22Rv1 (cell line): Measurements from ENCODE around the gene APBA2.

ENCODE experiments used
- H3K27ac ChIP-seq: fragments of 450-650 bp; 2 replicates; pipeline ENCODE4 v1.5.1; 2017
- CTCF ChIP-seq: fragments of 450-650 bp; IDR thresholded peaks from 2 replicates; pipeline ENCODE4 v1.5.1; 2017; ENCODE audit warnings: mild to moderate bottlenecking
- ZFX ChIP-seq: fragments of 450-650 bp; IDR thresholded peaks from 2 replicates; pipeline ENCODE4 v1.6.1; 2017; ENCODE audit warnings: antibody characterized with exemption, borderline replicate concordance

The APBA2 gene

GRCh38 chr15:28897861-28898585 is 12.2 kb downstream of the APBA2 start:
- TF ChIP-seq ZFX, result no peak
- no peak for TF ChIP-seq CTCF

GRCh38 chr15:28899061-28899738 is 13.4 kb downstream of the APBA2 start:
- TF ChIP-seq CTCF, result no peak
- no peak for TF ChIP-seq ZFX
- no peak overlapping the region for H3K27ac ChIP-seq

More at GRCh38 chr15:28897861-28898585, 12.2 kb downstream of the APBA2 start:
- no peak overlapping the region for H3K27ac ChIP-seq

- no peak overlapping the region for H3K27ac ChIP-seq
- TF ChIP-seq CTCF (no peak), ZFX (no peak)
Measured at GRCh38 chr15:28900041-28900891, 14.5 kb downstream of the APBA2 start.

DNA sequence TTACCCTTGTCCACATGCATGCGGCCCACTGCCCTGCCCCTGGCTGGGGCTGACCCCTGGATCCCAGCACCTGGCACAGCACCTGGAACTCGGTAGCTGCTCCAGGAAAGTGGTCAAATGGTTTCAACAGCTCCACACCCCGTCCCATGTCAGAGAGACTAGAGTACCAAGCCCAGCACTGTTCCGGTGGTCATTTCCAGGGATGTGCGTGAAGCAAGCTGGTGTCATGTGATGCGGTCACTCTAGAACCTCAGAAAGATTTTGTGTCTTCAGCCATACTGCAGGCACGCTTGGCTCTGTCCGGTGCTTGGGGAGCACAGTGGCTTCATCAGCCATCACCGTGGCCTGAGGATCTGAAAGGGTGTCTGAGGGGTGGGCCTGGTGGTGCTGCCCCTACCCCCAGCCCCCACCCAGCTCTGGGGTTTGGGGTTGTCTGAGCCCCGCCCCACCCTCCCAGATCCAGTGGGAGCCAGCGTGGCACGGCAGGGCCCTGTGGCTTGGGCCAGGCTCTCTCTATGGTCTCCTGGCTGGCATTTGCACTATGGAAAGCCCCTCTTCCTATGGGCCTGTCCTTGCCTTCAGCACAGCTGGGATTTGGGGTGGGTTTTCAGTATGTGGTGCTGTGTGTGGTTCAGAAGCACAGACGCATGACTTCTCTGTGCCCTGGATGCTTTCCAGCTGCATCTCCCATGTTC is 15.3 kb downstream of the APBA2 start:
- no peak overlapping the region for H3K27ac ChIP-seq
- TF ChIP-seq ZFX, result no peak
- no peak for TF ChIP-seq CTCF

DNA sequence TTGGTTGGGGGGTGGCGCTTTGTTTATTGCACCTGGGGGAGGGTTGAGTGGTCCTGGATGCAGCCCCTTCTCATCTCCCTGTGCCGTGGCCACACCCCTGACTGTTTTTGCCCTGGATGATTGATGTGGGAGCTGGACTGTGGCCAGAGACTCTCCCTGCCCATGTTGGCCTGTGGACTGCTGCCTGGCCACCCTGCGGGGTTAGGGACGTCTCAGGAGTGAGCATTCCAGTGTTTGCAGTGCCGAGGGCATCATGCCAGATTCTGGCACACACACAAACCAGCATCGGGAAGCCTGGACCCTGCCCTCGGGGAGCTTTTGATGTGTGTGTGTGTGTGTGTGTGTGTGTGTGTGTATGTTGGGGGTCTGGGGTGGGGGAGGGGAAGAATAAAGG is 15.8 kb downstream of the APBA2 start:
- no peak for TF ChIP-seq ZFX
- no peak for TF ChIP-seq CTCF
- no peak overlapping the region for H3K27ac ChIP-seq

DNA sequence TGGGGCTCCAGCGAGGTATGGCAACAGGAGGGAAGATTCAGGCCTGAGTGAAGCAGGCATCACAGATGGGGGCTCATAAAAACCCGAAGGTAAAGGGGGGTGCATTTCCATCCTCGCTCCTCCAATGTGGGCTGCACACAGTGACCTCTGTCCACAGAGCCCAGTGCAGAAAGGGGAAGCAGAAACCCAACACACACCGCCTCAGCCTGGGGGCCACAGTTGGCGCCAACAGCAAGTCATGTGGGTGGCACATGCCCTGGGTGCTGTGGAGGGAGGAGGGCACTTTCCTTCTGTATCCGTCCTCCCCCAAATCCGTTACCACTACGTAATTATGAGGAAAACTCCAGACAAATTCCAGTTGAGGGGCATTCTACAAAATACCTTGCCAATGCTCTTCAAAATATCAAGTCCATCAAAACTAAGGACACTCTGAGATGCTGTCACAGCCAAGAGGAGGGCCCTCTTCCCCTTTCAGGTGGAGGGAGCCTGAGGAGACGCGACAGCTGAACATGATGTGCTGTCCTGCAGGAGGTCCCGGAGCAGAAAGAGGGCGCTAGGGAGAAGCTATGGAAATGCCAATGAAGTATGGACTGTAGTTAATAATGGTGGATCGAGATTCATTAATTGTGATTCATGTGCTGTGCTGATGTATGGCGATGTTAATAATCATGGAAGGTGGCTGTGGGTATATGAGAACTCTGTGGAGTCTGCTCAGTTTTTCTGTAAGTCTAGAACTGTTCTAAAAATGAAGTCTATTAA is 16.4 kb downstream of the APBA2 start:
- TF ChIP-seq ZFX (no peak), CTCF (peak; percentile 61)
- no peak overlapping the region for H3K27ac ChIP-seq
